Adipose tissue (tissue), 3 donors: ENCODE data around the gene IMMP2L. TPM values are rescaled to one million over a fixed set of nuclear protein-coding genes. Genes with fewer than 3 reads are reported as not detected.

Source experiments
- H3K27ac ChIP-seq: one replicate; pipeline ENCODE4 v1.5.1; 2013; ENCODE audit warnings: low read depth, low read length
- WGBS, 3 donors: extraction: QIAGEN DNeasy Blood & Tissue Kit; methylation state at CpG; one replicate each; pipeline ENCODE4 v1.1.7; 2013; 5-methylcytosine and 5-hydroxymethylcytosine counted together
- polyA plus RNA-seq, 3 donors: library from polyadenylated mRNA; stranded (reverse); fragments of 200-250 nt; gene quantifications; one replicate each; pipeline ENCODE4 v1.2.3, GENCODE V29; 2013
- donor health status: healthy with polysubstance abuse.
- donor health status: Bipolar disorder and iron deficiency.
- donor health status: healthy.

The IMMP2L gene
- polyA plus RNA-seq, 3 donors, result 9.6 to 18.6 (median 15.0) TPM

DNA sequence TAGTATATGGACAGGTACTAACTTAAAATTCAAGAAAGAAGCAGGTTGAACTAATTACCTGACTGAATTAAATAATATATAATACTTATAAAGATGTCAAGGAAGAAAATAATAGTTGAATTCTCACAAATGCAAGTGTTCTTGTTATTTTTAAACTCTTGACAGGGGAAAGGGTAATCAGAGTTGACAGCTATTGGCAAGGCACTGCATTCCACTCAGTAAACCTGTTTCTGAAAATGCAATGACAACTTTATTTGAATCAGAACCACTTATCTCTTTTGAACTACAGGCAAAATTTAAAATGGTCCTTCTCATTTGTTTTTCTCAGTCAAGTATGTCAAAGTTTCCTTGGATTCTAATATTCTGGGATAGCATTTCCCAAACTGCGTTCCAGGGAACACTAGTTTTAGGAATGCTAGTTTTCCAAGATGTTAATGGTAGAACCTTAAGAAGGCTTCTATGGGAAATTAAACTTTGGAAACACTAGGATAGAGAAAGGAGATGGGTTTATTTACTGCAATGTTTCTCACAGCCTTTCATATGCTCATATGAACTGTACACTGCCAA is 575.1 kb downstream of the IMMP2L start:
- 96 to 100% (median 96%) methylated on average over 1 of the region's 1 CpG for WGBS, 3 donors

DNA sequence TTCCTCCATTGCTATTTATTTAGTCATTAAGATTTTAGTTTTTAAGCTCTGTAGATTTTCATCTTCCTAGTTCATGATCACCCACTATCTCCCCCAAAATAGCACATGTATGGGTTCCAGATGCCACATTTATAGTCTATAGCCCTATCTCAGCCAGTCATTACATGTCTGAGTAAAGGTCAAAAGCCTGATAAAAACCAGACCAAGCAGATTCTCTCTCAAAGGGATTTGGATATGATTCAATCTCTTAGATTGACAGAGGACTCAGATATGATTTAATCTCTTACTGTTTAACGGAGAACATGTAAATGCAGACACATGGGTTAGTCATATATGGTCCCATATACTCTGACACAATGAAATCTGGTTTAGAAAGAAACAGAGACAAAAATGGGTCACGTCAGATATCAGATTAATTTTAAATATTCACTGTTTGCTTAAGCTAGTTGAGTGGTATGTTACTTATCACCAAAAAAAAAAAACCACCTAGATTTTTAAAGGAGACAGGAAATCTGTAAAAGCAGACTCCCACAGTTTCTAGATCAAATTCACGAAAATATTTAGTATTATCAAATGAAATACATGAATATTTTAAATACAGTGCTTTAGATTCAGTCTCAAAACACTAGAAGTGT is 578.4 kb downstream of the IMMP2L start:
- no peak overlapping the region for H3K27ac ChIP-seq
- whole genome bisulfite sequencing, 3 donors, result 46 to 84% (median 82%) methylated on average over 3 of the region's 3 CpGs

More for the DNA sequence above, 575.1 kb downstream of the IMMP2L start:
- no peak overlapping the region for H3K27ac ChIP-seq

DNA sequence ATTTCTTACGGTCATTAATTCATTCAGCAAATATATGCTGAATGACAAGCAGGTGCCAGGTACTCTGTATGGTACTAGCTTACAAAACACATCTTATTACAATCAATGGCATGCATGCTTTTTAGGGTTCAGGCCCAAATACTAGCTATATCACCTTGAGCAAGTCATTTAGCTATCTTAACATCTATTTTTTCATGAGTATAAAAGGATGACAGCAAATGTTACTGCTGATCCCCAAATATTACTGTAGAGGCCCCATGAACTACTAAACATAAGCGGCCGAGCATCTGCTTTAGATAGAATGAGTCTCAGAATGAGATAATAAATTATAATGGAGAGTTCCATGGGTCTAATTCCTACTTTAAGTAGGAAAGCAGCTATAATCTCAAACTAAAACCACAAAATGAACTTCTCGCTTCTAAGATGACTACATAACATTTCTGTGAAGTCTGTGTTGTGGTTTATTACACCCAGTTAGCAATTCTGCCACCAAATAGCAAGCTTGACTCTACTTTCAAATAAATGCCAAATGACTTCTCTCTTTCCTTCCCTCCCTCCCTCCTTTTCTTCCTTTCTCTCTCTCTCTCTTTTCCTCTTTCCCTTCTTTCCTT is 585.1 kb downstream of the IMMP2L start:
- 87 to 97% (median 91%) methylated on average over 4 of the region's 4 CpGs for WGBS, 3 donors
- no peak overlapping the region for H3K27ac ChIP-seq

DNA sequence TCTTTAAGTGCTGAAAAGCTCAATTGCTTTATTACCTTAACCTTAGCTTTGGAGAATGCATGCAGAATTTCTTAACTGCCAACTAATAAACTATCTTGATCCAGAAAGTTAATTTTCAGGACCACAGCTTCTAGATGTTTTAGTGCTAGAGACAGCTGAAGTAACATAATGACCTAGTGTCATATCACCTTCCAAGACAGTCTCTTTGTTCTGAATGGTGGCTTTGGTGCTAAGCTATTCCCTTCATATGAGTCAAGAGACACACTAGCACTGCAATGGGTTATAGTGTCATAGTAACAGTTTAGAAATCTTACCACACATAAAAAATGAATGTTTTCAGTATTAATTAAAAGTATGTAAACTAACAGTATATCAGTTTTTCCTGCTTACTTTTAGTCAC is 586.8 kb downstream of the IMMP2L start:
- H3K27ac ChIP-seq, result no peak overlapping the region

DNA sequence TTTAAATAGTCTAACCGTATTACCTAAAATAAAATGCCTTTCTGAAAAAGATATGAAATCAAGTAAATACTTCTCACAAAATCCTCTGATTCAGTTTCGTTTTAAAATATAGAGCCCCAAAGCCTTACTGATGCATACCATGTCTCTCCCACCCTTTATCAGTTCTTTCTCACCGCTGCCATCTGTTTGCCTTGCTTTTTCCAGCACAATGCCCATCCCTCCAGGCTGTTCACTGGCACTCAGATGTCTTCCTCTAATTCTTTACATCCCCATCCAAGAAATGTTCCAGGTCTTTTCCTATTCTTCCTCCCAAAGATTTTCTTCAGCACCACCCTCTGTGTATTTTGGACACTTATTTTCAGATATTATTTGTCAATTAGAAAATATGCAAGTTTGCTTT is 587.9 kb downstream of the IMMP2L start:
- WGBS, 3 donors, result 88 to 95% (median 88%) methylated on average over 3 of the region's 3 CpGs

DNA sequence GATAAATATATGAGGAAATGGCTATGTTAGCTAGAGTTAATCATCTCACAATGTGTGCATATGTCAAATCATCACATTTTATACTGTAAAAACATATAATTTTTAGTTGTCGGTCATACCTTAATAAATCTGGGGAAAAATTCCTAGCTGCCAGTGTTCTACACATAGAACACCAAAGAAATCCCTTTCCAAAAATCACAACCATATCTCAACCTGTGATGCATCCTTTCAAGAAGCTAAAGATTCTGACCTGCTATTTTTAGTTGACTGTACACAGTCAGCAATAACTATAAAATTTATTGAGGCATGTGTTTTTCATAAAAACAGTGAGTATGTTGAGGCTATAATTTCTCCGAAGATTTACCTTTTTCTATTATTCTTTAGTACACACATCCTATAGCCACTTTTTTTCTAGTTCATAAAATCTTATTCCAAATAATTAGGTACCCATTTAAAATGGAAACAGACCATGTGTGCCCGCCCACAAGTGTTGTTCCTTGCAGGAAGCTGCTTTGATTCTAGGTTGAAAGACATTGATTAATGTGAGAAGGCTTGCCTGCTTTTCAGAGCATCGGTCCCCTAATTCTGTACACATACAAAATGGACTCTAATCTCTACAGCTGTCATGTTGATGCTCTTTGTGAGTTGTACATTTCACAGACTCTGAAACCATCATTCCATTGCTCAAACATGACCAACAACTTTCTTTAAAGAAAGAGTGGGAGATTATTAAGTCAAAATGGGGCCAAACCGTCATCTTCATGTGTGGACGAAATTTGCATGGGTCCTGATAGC is 588.9 kb downstream of the IMMP2L start:
- WGBS, 3 donors, result 88 to 91% (median 90%) methylated on average over 6 of the region's 6 CpGs
- no peak overlapping the region for H3K27ac ChIP-seq

More for the DNA sequence above, 587.9 kb downstream of the IMMP2L start:
- no peak overlapping the region for H3K27ac ChIP-seq

DNA sequence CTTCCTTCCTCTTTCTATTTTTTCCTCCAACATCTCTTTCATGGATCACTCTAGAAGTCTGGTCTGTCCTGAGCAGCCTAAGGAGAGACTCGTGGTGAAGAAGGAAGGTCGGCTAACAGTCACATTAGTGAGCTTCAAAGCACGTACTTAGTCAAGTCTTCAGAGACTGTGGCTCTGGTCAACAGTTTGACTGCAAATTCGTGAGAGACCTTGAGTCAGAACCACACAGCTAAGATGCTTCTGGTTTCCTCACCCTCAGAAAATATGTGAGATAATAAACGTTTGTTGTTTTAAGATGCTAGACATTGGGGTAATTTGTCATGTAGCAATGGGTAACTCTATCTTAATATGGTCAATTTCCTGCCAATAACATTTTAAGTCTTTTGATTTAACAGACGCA is 597.5 kb downstream of the IMMP2L start:
- 59 to 74% (median 69%) methylated on average over 6 of the region's 6 CpGs for WGBS, 3 donors
- no peak overlapping the region for H3K27ac ChIP-seq

DNA sequence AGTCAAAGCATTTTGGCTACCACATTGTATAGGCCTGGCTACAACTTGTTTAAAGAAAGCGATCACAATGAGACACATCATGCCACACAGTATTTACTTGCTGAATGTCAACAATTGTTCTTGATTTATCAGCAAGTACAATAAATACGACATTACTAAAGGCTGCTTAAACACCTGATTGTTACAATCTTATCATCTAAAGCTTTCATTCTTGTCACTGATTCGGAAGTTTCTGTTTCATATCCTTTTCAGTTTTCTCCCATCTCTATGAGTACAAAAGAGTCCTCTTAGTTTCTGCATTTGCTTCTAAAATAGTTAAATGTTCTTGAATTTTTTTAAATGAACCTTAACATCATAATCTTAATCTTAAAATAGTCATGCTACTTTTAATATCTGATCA is 599.5 kb downstream of the IMMP2L start:
- whole genome bisulfite sequencing, 3 donors, result 50 to 87% (median 72%) methylated on average over 3 of the region's 3 CpGs
- H3K27ac ChIP-seq, result no peak overlapping the region

DNA sequence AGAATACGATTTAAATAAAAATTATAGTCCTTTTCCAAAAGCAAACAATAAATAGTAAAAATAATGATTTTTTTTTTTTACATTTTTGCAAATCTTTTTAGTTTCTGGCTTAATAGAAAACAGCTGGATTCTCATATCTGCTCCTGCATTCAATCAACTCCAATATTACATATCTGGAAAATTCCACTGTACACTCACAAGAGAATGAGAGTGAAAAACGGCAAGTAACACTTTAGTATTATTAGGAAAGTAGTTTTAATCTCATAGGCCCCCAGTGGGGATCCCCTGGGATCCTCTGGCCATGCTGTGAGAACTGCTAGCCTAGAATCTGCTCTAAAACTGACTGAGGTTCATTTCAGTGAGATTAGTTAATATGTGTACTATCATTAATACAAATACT is 599.9 kb downstream of the IMMP2L start:
- WGBS, 3 donors, result 69 to 77% (median 70%) methylated on average over 2 of the region's 2 CpGs
- no peak overlapping the region for H3K27ac ChIP-seq

DNA sequence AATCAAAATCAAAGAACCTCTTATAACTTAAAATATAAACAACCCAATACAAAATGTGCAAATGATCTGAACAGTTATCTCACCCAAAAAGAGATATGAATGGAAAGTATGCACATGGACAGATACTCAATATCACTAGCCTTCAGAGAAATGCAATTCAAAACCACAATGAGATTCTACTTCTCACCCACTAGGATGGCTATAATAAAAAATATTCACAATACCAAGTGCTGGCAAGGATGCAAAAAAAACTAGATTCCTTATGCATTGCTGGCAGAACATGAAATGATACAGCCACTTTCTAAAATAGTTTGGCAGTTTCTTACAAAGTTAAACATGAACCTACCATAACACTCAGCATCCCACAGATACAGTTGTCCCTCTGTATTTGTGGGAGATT is 601.5 kb downstream of the IMMP2L start:
- no peak overlapping the region for H3K27ac ChIP-seq

DNA sequence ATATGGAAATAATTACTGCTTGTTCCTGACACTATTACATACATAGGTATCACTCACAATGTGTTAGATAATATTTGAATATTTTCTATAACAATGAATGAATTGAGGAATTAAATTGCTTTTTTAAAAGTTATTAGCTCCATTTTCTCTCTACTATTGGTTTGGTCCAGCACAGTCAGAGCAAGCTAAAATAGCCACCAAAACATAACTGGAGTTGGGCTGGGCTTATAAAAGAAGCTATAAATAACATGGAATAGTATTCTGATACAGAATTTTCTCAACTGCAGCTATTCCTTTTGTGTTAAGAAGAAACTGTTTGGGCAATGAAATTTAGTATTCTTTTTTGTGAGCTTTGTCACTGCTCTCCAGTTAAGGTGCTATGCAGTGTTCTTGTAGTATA is 614.0 kb downstream of the IMMP2L start:
- no peak overlapping the region for H3K27ac ChIP-seq

DNA sequence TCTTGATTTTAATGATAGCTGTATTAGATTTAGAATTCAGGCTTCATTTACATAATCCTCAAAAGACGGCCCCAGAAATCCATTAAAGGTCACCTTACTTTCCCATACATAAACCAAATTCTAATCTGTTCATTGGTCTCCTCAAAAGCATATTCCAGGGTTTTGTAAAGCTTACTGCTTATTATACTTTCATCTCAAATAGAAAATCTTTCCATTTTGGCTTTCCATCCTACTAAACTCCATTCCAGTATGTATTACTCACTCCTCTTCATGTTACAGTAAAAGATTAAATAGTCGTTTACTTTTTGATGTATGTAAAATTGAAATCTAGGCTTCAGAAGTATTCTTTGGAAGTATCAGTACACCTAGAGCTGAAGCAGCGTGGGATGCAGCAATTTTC is 614.9 kb downstream of the IMMP2L start:
- 89 to 92% (median 89%) methylated on average over 3 of the region's 3 CpGs for WGBS, 3 donors
- no peak overlapping the region for H3K27ac ChIP-seq

DNA sequence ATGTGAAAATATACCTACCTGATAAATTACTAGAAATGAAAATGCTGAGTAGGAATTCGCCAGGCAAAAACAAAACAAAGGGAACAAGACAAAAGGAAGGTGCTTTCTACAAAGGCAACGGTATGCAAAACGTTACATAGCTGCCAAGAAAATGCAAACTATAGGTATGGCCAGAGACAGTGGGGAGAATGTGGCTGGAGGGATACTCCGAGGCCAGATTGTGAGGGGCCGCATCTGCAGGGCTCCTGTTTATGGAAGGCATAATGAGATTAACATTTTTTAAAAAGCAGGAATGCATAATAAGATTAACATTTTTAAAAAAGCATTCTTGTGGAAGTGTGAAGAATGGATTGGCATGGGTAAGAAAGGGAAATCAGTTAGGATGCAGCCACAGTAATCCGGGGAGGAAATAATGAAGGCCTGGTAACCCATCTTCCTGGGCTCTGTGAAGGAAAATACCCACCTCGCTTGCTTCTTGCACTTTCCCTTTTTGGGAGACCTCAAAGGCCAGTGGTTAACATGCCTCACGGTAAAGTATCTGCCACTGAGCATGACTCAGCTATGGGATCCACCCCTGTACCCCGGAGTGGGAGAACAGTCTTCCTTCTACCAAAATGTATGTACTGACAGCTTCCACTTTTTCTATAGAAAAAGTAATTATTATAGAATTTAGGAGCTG is 617.2 kb downstream of the IMMP2L start:
- WGBS, 3 donors, result 81 to 88% (median 84%) methylated on average over 9 of the region's 9 CpGs
- no peak overlapping the region for H3K27ac ChIP-seq

DNA sequence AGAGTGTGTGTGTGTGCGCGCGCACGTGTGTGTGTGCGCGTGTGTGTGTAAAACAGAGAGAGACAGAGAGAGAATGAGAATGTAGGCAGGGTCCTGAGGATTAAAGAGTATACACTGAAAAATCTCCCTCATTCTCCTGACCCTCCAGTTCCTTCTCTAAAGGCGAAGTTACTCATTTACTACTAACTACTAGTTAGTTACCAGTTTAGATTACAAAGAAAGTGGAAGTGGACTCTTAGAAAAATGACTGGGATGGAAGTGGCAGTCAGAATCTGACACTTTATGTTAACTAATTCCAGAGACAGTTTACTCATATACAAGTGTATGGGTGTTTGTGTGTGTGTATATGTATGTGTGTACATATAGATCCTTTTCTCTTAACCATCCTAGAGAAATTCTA is 617.8 kb downstream of the IMMP2L start:
- whole genome bisulfite sequencing, 3 donors, result 96 to 98% (median 98%) methylated on average over 7 of the region's 7 CpGs

DNA sequence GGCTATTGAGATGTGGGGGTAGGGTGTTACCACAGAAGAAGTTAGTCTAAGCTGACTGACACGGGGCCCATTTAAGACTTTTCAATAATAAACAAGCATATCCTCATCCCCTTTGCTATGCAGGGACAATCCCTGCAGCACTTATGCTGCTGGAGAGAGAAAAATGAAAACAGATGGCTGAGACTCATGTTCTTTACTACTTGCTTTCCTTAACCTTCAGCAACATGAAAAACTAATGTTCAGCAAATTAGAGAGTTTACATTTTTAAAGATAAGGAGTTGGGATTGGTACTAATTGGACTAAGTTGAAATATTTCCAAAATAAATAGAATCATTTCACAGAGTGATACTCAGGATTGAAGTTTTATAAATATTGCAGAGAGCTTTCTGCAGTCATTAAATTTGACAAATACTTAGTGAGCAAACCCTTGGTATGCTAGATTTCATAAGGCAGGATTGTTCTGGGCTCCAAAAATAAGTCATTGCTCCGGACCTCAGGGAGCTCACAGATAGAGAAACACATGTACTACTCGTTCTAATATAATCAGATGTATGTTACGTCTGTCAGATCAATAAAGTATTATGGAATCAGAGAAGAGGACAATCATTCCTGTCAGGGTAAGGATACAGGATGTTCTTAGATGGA is 618.5 kb downstream of the IMMP2L start:
- 53 to 59% (median 54%) methylated on average over 4 of the region's 4 CpGs for WGBS, 3 donors
- H3K27ac ChIP-seq, result no peak overlapping the region

More for the DNA sequence above, 617.8 kb downstream of the IMMP2L start:
- no peak overlapping the region for H3K27ac ChIP-seq

DNA sequence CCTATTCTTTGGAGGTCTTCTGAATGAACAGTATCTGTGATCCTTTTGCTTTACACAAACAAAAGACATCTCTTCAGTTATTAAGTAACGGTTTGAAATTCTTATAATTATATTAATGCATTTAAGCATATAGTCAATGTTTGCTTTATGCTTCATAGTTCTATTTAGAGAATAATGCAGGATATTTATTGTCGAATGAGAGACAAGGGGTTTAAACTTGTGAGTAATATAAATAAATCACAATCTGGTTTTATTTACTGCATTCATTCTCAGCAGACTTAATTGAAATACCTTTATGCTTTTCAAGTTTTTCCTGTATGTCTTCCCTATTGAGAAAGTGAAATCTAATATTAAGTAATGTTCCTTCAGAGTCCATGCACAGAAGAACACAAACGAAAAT is 620.9 kb downstream of the IMMP2L start:
- WGBS, 3 donors, result 86 to 92% (median 87%) methylated on average over 3 of the region's 3 CpGs
- no peak overlapping the region for H3K27ac ChIP-seq

DNA sequence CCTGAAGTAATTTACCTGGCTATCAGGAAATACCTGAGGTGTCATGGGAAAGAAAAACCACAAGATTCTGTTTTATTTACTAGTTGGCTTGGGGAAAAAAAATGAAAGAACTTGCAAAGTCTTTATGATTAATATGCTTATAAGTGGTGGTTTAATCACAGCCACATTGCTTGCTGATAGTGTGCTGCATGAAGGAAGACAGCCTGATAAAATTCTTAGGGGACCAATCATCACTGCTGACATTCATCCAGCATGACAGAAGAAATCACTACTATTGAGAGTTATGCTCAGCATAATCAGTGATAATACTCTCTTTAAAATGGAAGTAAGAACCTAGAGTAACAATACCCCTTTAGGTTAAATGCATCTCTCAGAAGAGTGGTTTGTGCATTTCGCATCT is 621.5 kb downstream of the IMMP2L start:
- H3K27ac ChIP-seq, result no peak overlapping the region
- WGBS, 3 donors, result 93 to 100% (median 94%) methylated on average over 1 of the region's 1 CpG

DNA sequence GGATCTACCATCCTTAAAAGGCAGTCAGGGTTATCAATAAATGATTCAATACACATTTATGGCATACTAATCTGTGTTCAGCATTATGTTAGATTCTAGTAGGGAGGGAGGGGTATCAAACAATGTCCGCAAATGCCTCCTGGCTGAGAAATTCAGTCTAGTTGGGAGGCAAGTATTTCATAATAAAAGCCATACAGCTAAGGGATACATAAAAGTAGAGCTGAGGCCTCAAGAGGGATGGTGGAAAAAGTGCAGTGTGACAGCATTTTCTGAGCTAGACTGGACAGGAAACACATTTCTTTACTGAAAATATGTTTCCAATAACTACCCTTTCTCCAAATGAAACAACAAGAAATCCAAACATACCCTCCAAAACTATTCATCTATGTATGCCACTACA is 624.1 kb downstream of the IMMP2L start:
- no peak overlapping the region for H3K27ac ChIP-seq
- 55 to 90% (median 65%) methylated on average over 1 of the region's 1 CpG for whole genome bisulfite sequencing, 3 donors
